HG03575 (cell line): ENCODE results near the gene ZNF516.

Experiments
- ATAC-seq: cut with Tn5 transposase; IDR thresholded peaks from one replicate; pipeline ENCODE4 v1.9.1; 2021; ENCODE audit not compliant: unreplicated experiment, insufficient number of reproducible peaks, low FRiP score; ENCODE audit errors: extremely low read depth

Gene ZNF516

GRCh38 chr18:76432274-76432755 is 62.7 kb downstream of the ZNF516 start:
- no peak for ATAC-seq

GRCh38 chr18:76431437-76432273 is 63.4 kb downstream of the ZNF516 start:
- ATAC-seq: no peak

GRCh38 chr18:76430636-76431035 is 64.4 kb downstream of the ZNF516 start:
- ATAC-seq: no peak

GRCh38 chr18:76429262-76430126 is 65.5 kb downstream of the ZNF516 start:
- no peak for ATAC-seq

GRCh38 chr18:76428396-76429261 is 66.4 kb downstream of the ZNF516 start:
- no peak for ATAC-seq

- no peak for ATAC-seq
Measured at GRCh38 chr18:76426737-76427305, 68.2 kb downstream of the ZNF516 start.

GRCh38 chr18:76425146-76426131 is 69.6 kb downstream of the ZNF516 start:
- ATAC-seq: no peak

- no peak for ATAC-seq
Measured at GRCh38 chr18:76422838-76423237, 72.2 kb downstream of the ZNF516 start.

- ATAC-seq: no peak
Measured at GRCh38 chr18:76422121-76422520, 72.9 kb downstream of the ZNF516 start.

- no peak for ATAC-seq
Measured at GRCh38 chr18:76421685-76422078, 73.4 kb downstream of the ZNF516 start.

- no peak for ATAC-seq
Measured at GRCh38 chr18:76420898-76421684, 74.0 kb downstream of the ZNF516 start.

GRCh38 chr18:76419811-76420210 is 75.2 kb downstream of the ZNF516 start:
- ATAC-seq: no peak

- no peak for ATAC-seq
Measured at GRCh38 chr18:76416911-76417310, 78.1 kb downstream of the ZNF516 start.

GRCh38 chr18:76414936-76415621 is 80.0 kb downstream of the ZNF516 start:
- no peak for ATAC-seq

GRCh38 chr18:76412818-76413565 is 82.0 kb downstream of the ZNF516 start:
- no peak for ATAC-seq
